ENCODE data around the gene TMEM156.
A peak's percentile ranks its signal among the peaks of the same experiment; 100 is the strongest.

Gene TMEM156

DNA sequence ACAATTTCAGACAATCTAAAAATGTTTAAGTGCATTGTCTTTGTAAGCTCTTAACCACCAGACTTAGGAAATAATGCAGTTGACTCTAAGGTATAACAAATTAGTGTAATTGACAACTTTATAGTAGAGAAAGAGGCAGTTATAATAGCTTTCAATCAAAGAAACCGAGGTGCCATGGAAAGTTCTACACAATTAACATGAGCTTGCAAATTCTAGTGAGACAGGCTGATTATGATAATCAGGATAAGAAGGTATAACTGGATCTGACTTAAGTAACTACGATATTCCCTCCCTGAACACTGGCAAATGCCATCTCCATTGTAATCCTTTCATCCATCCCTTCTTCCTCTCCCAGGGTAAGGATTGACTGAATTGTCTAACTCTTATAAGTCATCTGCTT, 18.4 kb upstream of the TMEM156 start:
- H3K4me3 ChIP-seq (ENCODE audit: low read depth, low read length): no peak overlapping the region
- no peak for TF ChIP-seq CTCF (IDR thresholded peaks at IDR 0.05; ENCODE audit: low read depth, low read length)

DNA sequence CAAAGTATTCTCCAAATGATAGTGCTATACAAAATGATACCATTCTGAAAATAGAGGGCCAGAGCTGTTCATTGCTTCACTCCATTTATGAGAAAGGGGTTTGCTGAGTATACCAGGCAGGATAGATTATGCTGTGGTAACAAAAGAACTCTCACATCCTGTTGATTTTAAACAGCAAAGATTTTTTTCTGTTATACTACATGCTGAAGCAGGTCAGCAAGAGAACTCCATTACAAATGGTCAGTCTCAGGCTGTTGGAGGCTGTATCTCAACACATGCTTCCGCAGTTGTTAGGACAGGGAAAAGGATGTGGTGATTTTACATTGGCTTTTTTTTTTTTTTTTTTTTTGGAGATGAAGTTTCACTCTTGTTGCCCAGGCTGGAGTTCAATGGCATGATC, 16.1 kb upstream of the TMEM156 start:
- H3K4me3 ChIP-seq (ENCODE audit: low read depth, low read length): no peak overlapping the region; the same call in 1 of the 2 replicates
- no peak for TF ChIP-seq CTCF (IDR thresholded peaks at IDR 0.05; ENCODE audit: low read depth, low read length)

GRCh38 chr4:39047681-39048080, 15.5 kb upstream of the TMEM156 start:
- no peak for TF ChIP-seq CTCF (IDR thresholded peaks at IDR 0.05; ENCODE audit: low read depth, low read length)
- peak overlapping the region; percentile 83 for H3K4me3 ChIP-seq (ENCODE audit: low read depth, low read length)

DNA sequence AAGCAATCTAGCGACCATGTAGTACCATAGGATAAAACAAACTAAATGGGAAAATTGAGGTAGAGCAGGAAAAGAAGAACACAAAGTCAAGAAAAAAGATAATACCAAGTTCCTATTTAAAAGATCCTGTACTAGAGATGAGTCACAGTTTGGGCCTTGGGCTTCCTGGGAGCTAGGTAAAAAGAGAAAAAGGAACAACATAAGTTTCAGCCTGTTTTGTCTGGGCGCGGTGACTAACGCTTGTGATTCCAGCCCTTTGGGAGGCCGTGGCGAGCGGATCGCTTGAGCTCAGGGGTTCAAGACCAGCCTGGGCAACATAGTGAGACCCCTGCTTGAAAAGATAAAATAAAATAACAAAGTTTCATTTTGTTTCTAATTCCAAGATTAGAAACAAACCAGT, 14.0 kb upstream of the TMEM156 start:
- TF ChIP-seq CTCF (IDR thresholded peaks at IDR 0.05; ENCODE audit: low read depth, low read length): no peak
- peak overlapping the region; percentile 83 for H3K4me3 ChIP-seq (ENCODE audit: low read depth, low read length)

GRCh38 chr4:39045827-39046221, 13.6 kb upstream of the TMEM156 start:
- H3K4me3 ChIP-seq (ENCODE audit: low read depth, low read length): peak overlapping the region; percentile 83
- no peak for TF ChIP-seq CTCF (IDR thresholded peaks at IDR 0.05; ENCODE audit: low read depth, low read length)

GRCh38 chr4:39044956-39045826, 13.0 kb upstream of the TMEM156 start:
- H3K4me3 ChIP-seq (ENCODE audit: low read depth, low read length): peak overlapping the region; percentile 83
- no peak for TF ChIP-seq CTCF (IDR thresholded peaks at IDR 0.05; ENCODE audit: low read depth, low read length)

- no peak for TF ChIP-seq CTCF (IDR thresholded peaks at IDR 0.05; ENCODE audit: low read depth, low read length)
- peak overlapping the region; percentile 83 for H3K4me3 ChIP-seq (ENCODE audit: low read depth, low read length)
Measured at GRCh38 chr4:39044364-39044955, 12.3 kb upstream of the TMEM156 start.

Measured in WI38 (cell line).